Activated CD4-positive, alpha-beta memory T cell treated with anti-CD3 and anti-CD28 coated beads for 36 hours (primary cell): Measurements from ENCODE around the gene PNPLA7. TPM values are rescaled to one million over a fixed set of nuclear protein-coding genes. Genes with fewer than 3 reads are reported as not detected.
"Not testable (repeated sequence)": the region's sequence is repeated elsewhere in the genome, so short reads cannot be mapped to it uniquely, and the experiment has no call there.

Experiments
- CTCF ChIA-PET: fragments of 350-600 bp; sonication (Branson Sonifier 250); formaldehyde crosslinking; loops from one replicate; lab custom pipeline; 2021; ENCODE audit warnings: antibody characterized with exemption, inconsistent platforms; lab: Charles Lee
- POLR2A ChIA-PET: fragments of 350-600 bp; sonication (Branson Sonifier 250); formaldehyde crosslinking; loops from one replicate; lab custom pipeline; 2021; ENCODE audit warnings: antibody characterized with exemption; lab: Charles Lee
- DNase-seq: peaks from one replicate; pipeline ENCODE4 v3.0.0-alpha.2; 2020
- H3K27ac Mint-ChIP-seq: one replicate; pipeline ENCODE4 v1.8.0; 2021; ENCODE audit warnings: mixed read lengths
- H3K27me3 Mint-ChIP-seq: one replicate; pipeline ENCODE4 v1.8.0; 2021; ENCODE audit warnings: mixed read lengths
- H3K36me3 Mint-ChIP-seq: one replicate; pipeline ENCODE4 v1.8.0; 2021; ENCODE audit warnings: mixed read lengths
- H3K4me1 Mint-ChIP-seq: one replicate; pipeline ENCODE4 v1.8.0; 2021; ENCODE audit warnings: low read depth, mixed read lengths
- H3K4me3 Mint-ChIP-seq: one replicate; pipeline ENCODE4 v1.8.0; 2021; ENCODE audit warnings: mild to moderate bottlenecking, mixed read lengths
- H3K9me3 Mint-ChIP-seq: one replicate; pipeline ENCODE4 v1.8.0; 2021; ENCODE audit warnings: mixed read lengths
- intact Hi-C: fragments of 100-400 bp; cut with micrococcal nuclease; formaldehyde crosslinking; loops from one replicate; pipeline ENCODE4 v1.15.1; 2023
- total RNA-seq, 2 experiments: library from RNA; stranded (reverse); gene quantifications; one replicate each; pipeline ENCODE4 v1.2.3, GENCODE V29; 2021

PNPLA7 gene
- total RNA-seq, 2 experiments from 2014 or later: 3.1 to 4.0 TPM

DNA sequence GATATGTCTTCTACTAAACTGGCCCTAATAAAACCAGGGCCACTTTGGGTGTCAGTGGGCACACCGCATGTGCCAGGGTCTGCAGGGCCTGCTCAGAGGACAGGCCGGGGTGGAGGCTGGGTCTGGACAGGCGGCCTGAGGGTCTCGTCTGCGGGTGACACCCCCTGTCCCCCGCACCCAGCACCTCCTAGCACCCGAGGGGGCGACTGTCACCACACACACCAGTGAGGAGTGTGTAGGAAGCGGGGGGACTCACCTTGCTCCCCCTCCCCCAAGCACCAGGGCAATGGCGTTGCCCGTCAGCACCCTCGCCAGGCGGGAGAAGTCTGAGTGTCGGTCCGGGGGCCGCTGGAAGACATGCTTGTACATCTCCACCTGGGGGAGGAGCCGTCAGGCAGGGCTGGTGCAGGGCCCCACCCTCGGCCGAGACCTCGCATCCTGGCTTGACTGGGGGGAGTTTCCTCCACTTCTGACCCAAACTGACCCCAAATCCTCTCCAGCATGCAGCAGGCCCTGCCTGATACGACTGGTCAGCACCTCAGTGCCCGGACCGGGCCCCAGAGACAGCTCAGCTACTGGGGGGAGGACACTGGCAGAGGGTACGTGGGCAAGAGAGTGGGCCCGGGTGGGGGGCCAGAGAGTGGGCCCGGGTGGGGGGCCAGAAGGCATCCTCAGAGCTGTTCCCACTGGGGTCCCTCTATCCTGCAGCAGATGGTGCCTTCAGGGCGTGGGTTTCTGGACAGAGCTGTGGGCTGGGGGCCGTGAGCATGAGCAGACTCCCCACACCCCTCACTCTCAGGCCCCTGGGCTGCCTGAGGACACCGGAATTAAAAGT, 72.2 kb downstream of the PNPLA7 start:
- H3K27ac Mint-ChIP-seq: no peak overlapping the region
- intact Hi-C loops: no loop called here
- no peaks in the 10 kb centered on the region for H3K27me3 Mint-ChIP-seq
- POLR2A ChIA-PET: no interaction called here
- DNase-seq: no peak
- CTCF ChIA-PET: no interaction called here
- no peaks in the 10 kb centered on the region for H3K4me1 Mint-ChIP-seq
- H3K36me3 Mint-ChIP-seq: peaks cover 14% of the 10 kb centered on the region
- H3K4me3 Mint-ChIP-seq: no peak overlapping the region
- H3K9me3 Mint-ChIP-seq: peaks cover 20% of the 10 kb centered on the region

DNA sequence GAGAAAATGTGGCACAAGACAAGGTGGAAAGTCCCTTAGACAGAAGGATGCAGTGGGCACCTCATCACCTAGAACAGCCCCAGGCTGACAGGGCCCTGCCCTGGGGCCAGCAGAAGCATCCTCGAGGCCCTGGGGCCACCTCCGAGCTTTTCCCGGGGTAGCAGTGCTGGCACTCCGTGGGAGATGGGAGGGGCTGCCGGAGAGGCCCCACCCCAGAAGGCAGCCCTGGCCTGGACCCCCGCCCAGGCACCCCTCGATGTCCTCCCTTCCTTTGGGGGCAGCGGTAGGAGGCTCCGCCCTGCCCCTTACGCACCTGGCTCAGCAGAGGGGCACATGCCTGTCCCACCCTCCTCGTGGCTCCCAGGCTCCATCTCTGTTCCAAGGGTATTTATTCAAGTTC, 73.3 kb downstream of the PNPLA7 start:
- DNase-seq: no peak
- H3K4me3 Mint-ChIP-seq: no peak overlapping the region
- no peaks in the 10 kb centered on the region for H3K27me3 Mint-ChIP-seq
- intact Hi-C loops: no loop called here
- no peaks in the 10 kb centered on the region for H3K4me1 Mint-ChIP-seq
- POLR2A ChIA-PET: no interaction called here
- H3K9me3 Mint-ChIP-seq: peaks cover 23% of the 10 kb centered on the region
- peaks cover 14% of the 10 kb centered on the region for H3K36me3 Mint-ChIP-seq
- no peak overlapping the region for H3K27ac Mint-ChIP-seq
- CTCF ChIA-PET: no interaction called here

DNA sequence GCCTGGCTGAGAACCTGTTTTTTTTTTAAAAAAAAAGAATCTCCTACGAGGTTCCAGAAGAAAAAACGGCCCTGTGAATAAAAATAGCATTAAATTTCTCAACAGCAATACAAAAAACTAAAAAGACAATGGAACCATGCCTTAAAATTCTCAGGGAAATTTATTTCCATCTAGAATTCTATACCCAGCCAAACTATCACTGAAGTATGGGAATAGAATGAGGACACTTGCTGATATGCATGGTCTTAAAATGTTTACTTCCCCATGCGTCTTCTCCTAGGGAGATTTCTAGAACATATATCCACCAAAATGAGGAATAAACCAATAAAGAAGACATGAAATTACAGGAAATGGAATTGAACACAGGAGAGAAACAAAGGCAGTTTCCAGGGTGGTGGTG, 74.5 kb downstream of the PNPLA7 start:
- Mint-ChIP-seq H3K36me3 (peaks cover 14% of the 10 kb centered on the region), H3K27me3 (no peaks in the 10 kb centered on the region), H3K4me1 (peaks cover 2% of the 10 kb centered on the region), H3K9me3 (peaks cover 23% of the 10 kb centered on the region), H3K27ac (no peak overlapping the region), H3K4me3 (no peak overlapping the region)
- POLR2A ChIA-PET: no interaction called here
- intact Hi-C loops: no loop called here
- DNase-seq: no peak
- CTCF ChIA-PET: no interaction called here

DNA sequence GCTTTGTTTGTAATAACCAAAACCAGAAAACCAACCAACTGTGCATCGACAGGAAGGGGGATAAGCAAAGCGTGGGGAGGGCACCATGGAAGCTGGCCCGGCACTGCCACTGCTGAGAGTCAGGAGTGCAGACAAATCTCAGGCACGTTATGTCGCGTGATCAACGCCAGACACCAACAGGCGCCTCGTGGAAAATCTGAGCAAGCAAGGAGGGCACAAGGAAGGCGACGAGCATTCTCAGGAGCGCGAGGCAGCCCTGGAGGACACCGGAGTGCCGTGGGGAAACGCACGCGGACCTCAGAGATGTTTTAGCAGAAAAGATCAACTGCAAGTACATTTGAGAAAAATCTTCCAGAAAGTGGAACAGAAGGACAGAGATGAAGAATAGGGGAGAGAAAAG, 75.9 kb downstream of the PNPLA7 start:
- Mint-ChIP-seq H3K27ac (no peak overlapping the region), H3K4me1 (peaks cover 5% of the 10 kb centered on the region), H3K9me3 (peaks cover 23% of the 10 kb centered on the region), H3K27me3 (no peaks in the 10 kb centered on the region), H3K36me3 (peaks cover 14% of the 10 kb centered on the region), H3K4me3 (no peak overlapping the region)
- intact Hi-C loops: no loop called here
- POLR2A ChIA-PET: no interaction called here
- DNase-seq: no peak
- CTCF ChIA-PET: no interaction called here

DNA sequence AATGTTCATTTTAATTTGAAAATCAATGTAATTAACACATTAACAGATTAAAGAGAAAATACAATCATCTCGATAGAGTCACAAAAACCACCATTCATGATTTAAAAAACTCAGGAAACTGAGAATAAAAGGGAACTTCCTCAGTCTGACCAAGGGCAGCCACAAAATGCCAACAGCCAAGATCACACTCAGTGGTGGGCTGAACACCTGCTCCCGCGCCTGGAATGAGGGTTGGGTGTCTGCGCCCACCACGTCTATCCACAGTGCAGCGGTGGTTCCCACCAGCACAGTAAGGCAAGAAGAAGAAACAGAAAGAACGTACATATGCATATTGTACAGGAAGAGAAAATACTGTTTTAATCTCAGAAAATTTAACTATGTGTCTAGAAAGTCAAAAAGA, 79.4 kb downstream of the PNPLA7 start:
- no peak overlapping the region for H3K27ac Mint-ChIP-seq
- DNase-seq: no peak
- no peaks in the 10 kb centered on the region for H3K27me3 Mint-ChIP-seq
- CTCF ChIA-PET: no interaction called here
- H3K4me3 Mint-ChIP-seq: no peak overlapping the region
- intact Hi-C loops: no loop called here
- POLR2A ChIA-PET: no interaction called here
- H3K4me1 Mint-ChIP-seq: peaks cover 5% of the 10 kb centered on the region
- peaks cover 19% of the 10 kb centered on the region for H3K9me3 Mint-ChIP-seq
- peaks cover 10% of the 10 kb centered on the region for H3K36me3 Mint-ChIP-seq

GRCh38 chr9:137467896-137468295, 82.3 kb downstream of the PNPLA7 start:
- ChIA-PET CTCF (no interaction called here), POLR2A (no interaction called here)
- no peaks in the 10 kb centered on the region for H3K36me3 Mint-ChIP-seq

GRCh38 chr9:137467161-137467581, 83.0 kb downstream of the PNPLA7 start:
- Mint-ChIP-seq H3K27ac (no peak overlapping the region), H3K4me1 (peaks cover 5% of the 10 kb centered on the region), H3K36me3 (no peaks in the 10 kb centered on the region), H3K9me3 (no peaks in the 10 kb centered on the region), H3K27me3 (no peaks in the 10 kb centered on the region), H3K4me3 (no peak overlapping the region)
- intact Hi-C loops: no loop called here
- ChIA-PET CTCF (no interaction called here), POLR2A (no interaction called here)
- no peak for DNase-seq

More at GRCh38 chr9:137467896-137468295, 82.3 kb downstream of the PNPLA7 start:
- Mint-ChIP-seq H3K9me3 (peaks cover 2% of the 10 kb centered on the region), H3K27ac (no peak overlapping the region), H3K4me3 (no peak overlapping the region), H3K27me3 (no peaks in the 10 kb centered on the region), H3K4me1 (peaks cover 5% of the 10 kb centered on the region)
- intact Hi-C loops: no loop called here
- DNase-seq: no peak

GRCh38 chr9:137466389-137467085, 83.7 kb downstream of the PNPLA7 start:
- H3K9me3 Mint-ChIP-seq, POLR2A ChIA-PET, H3K4me1 Mint-ChIP-seq, DNase-seq, H3K36me3 Mint-ChIP-seq, intact Hi-C loops, H3K27me3 Mint-ChIP-seq, H3K4me3 Mint-ChIP-seq, CTCF ChIA-PET, H3K27ac Mint-ChIP-seq: not testable (repeated sequence)

GRCh38 chr9:137465720-137466388, 84.3 kb downstream of the PNPLA7 start:
- H3K36me3 Mint-ChIP-seq: no peaks in the 10 kb centered on the region
- intact Hi-C loops: no loop called here
- peaks cover 12% of the 10 kb centered on the region for H3K4me1 Mint-ChIP-seq
- no peaks in the 10 kb centered on the region for H3K27me3 Mint-ChIP-seq
- no peak overlapping the region for H3K27ac Mint-ChIP-seq
- ChIA-PET POLR2A (no interaction called here), CTCF (no interaction called here)
- H3K9me3 Mint-ChIP-seq: no peaks in the 10 kb centered on the region
- no peak for DNase-seq
- no peak overlapping the region for H3K4me3 Mint-ChIP-seq

GRCh38 chr9:137465000-137465719, 85.0 kb downstream of the PNPLA7 start:
- Mint-ChIP-seq H3K9me3 (no peaks in the 10 kb centered on the region), H3K36me3 (no peaks in the 10 kb centered on the region), H3K27me3 (no peaks in the 10 kb centered on the region), H3K4me3 (no peak overlapping the region), H3K27ac (no peak overlapping the region), H3K4me1 (peaks cover 11% of the 10 kb centered on the region)
- ChIA-PET CTCF (no interaction called here), POLR2A (no interaction called here)
- intact Hi-C loops: no loop called here
- DNase-seq: no peak

- H3K4me3 Mint-ChIP-seq: no peak overlapping the region
- no peak overlapping the region for H3K27ac Mint-ChIP-seq
- no peak for DNase-seq
- H3K9me3 Mint-ChIP-seq: no peaks in the 10 kb centered on the region
- ChIA-PET POLR2A (no interaction called here), CTCF (no interaction called here)
- H3K4me1 Mint-ChIP-seq: peaks cover 15% of the 10 kb centered on the region
- intact Hi-C loops: no loop called here
- H3K27me3 Mint-ChIP-seq: no peaks in the 10 kb centered on the region
- no peaks in the 10 kb centered on the region for H3K36me3 Mint-ChIP-seq
Observed at GRCh38 chr9:137464291-137464999, 85.8 kb downstream of the PNPLA7 start.
